ENCODE measurements around the gene ZAP70.

DNA sequence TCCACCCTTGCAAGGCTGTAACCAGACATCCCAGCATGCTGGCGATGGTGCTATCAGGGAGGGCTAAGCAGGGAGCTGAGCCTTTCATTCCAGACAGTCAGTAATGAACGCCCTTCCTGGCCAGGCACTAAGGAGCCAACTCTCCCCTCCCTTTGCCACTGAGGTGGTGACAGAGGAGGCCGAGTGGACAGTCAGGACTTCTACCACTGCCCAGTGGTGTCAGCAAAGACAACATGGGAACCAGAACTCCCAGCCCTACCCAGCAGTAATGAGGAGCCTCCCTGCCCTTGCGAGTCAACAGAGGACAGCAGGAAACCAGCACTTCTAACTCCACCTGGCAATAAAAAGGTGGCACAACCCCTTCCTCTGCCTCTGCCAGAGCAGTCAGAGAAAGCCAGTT lies 68.6 kb downstream of the ZAP70 start:
- TF ChIP-seq EZH2 (IDR thresholded peaks at IDR 0.05) (no peak), POLR2AphosphoS5 (IDR thresholded peaks at IDR 0.05; ENCODE audit: borderline replicate concordance, low read depth, low read length) (no peak)

All from SK-N-MC (cell line).